HG02884 (cell line): ENCODE results near the gene DLX2.

Experiments
- ATAC-seq: cut with Tn5 transposase; IDR thresholded peaks from one replicate; pipeline ENCODE4 v1.9.1; 2021; ENCODE audit warnings: mild to moderate bottlenecking, moderate library complexity; ENCODE audit not compliant: unreplicated experiment

DLX2 gene

GRCh38 chr2:172107690-172108586 is 5.2 kb upstream of the DLX2 start:
- ATAC-seq: no peak

- no peak for ATAC-seq
Observed at GRCh38 chr2:172106108-172106961, 3.6 kb upstream of the DLX2 start.

- ATAC-seq: no peak
Observed at GRCh38 chr2:172105471-172106107, 2.9 kb upstream of the DLX2 start.

GRCh38 chr2:172103471-172104272 is 972 bp upstream of the DLX2 start:
- no peak for ATAC-seq

GRCh38 chr2:172101821-172102390 is 794 bp downstream of the DLX2 start:
- ATAC-seq: no peak

- ATAC-seq: no peak
Observed at GRCh38 chr2:172100935-172101820, 1.5 kb downstream of the DLX2 start.

GRCh38 chr2:172100080-172100934 is 2.4 kb downstream of the DLX2 start:
- no peak for ATAC-seq

- ATAC-seq: no peak
Observed at GRCh38 chr2:172099472-172100079, 3.1 kb downstream of the DLX2 start.

GRCh38 chr2:172098650-172099471 is 3.8 kb downstream of the DLX2 start:
- ATAC-seq: no peak

GRCh38 chr2:172098287-172098649 is 4.4 kb downstream of the DLX2 start:
- ATAC-seq: no peak

GRCh38 chr2:172097557-172098131 is 5.1 kb downstream of the DLX2 start:
- ATAC-seq: no peak

- ATAC-seq: no peak
Observed at GRCh38 chr2:172096626-172097547, 5.8 kb downstream of the DLX2 start.

- no peak for ATAC-seq
Observed at GRCh38 chr2:172095905-172096625, 6.6 kb downstream of the DLX2 start.

- ATAC-seq: no peak
Observed at GRCh38 chr2:172095146-172095904, 7.4 kb downstream of the DLX2 start.
